Prostate gland (tissue), 2 donors: ENCODE data around the gene ENPP7. TPM values are rescaled to one million over a fixed set of nuclear protein-coding genes. Genes with fewer than 3 reads are reported as not detected.

ENCODE experiments used
- DNase-seq: peaks from one replicate; pipeline ENCODE4 v3.0.0-alpha.2; 2019; ENCODE audit warnings: low spot score
- H3K27ac ChIP-seq, 2 donors: fragments of 200-600 bp; sonication (generic); 2 replicates each; pipeline ENCODE4 v1.5.1; 2017 to 2019
- H3K27me3 ChIP-seq: fragments of 200-600 bp; sonication (generic); replicated peaks from 2 replicates; pipeline ENCODE4 v1.5.1; 2019; ENCODE audit not compliant: insufficient read depth
- H3K36me3 ChIP-seq, 2 donors: fragments of 200-600 bp; sonication (generic); 1 replicate in 1 of 2; 2 replicates in 1 of 2; pipeline versions ENCODE4 v1.5.1 to v1.8.1; 2017 to 2019
- H3K4me1 ChIP-seq: fragments of 200-600 bp; sonication (generic); replicated peaks from 2 replicates; pipeline ENCODE4 v1.5.1; 2019
- H3K4me3 ChIP-seq, 2 donors: fragments of 200-600 bp; sonication (generic); 2 replicates each; pipeline ENCODE4 v1.5.1; 2017 to 2019
- H3K9me3 ChIP-seq: fragments of 200-600 bp; sonication (generic); 2 replicates; pipeline ENCODE4 v1.5.1; 2017
- POLR2A ChIP-seq: fragments of 450-650 bp; IDR thresholded peaks from one replicate; pipeline ENCODE4 v1.6.1; 2016; ENCODE audit warnings: antibody characterized with exemption, mild to moderate bottlenecking
- POLR2AphosphoS5 ChIP-seq: sonication (generic); formaldehyde crosslinking; IDR thresholded peaks from one replicate; pipeline ENCODE4 v1.6.1; 2017; ENCODE audit warnings: antibody characterized with exemption
- whole genome bisulfite sequencing: methylation state at CpG from one replicate; pipeline ENCODE4 v1.1.5; 2018; 5-methylcytosine and 5-hydroxymethylcytosine counted together
- intact Hi-C: fragments of 100-400 bp; cut with DNase I; formaldehyde crosslinking; loops from one replicate; pipeline ENCODE4 v1.14.2; 2022
- total RNA-seq, 2 donors: library from RNA; depleted of rRNA; stranded (reverse); fragments of >200 nt; gene quantifications; one replicate each; pipeline ENCODE4 v1.1.0, GENCODE V29; 2016
- TF ChIP-seq, protein P1 (sequence below), 4 experiments: fragments of 200-600 bp in 2 of 4; fragments of 450-650 bp in 2 of 4; sonication (generic) in 2 of 4; IDR thresholded peaks; 1 replicate in 3 of 4; 2 replicates in 1 of 4; pipeline ENCODE4 v1.5.1; 2016 to 2019; ENCODE audit warnings: antibody characterized with exemption in 4 of 4, mild to moderate bottlenecking in 2 of 4, moderate library complexity in 2 of 4

The ENPP7 gene
- total RNA-seq, 2 donors from 2014 or later = not detected

GRCh38 chr17:79684132-79684985 is 46.4 kb upstream of the ENPP7 start:
- intact Hi-C loops = no loop called here
- WGBS = 74% methylated on average over 29 of the region's 29 CpGs

GRCh38 chr17:79685121-79685520 is 45.6 kb upstream of the ENPP7 start:
- intact Hi-C loops = no loop called here
- no peak for DNase-seq
- WGBS = 76% methylated on average over 9 of the region's 9 CpGs
- no peaks in the 10 kb centered on the region for H3K9me3 ChIP-seq
- H3K4me1 ChIP-seq = no peaks in the 10 kb centered on the region
- H3K4me3 ChIP-seq = no peak overlapping the region
- no peaks in the 10 kb centered on the region for H3K36me3 ChIP-seq
- no peak for TF ChIP-seq POLR2A
- TF ChIP-seq, protein P1, sequence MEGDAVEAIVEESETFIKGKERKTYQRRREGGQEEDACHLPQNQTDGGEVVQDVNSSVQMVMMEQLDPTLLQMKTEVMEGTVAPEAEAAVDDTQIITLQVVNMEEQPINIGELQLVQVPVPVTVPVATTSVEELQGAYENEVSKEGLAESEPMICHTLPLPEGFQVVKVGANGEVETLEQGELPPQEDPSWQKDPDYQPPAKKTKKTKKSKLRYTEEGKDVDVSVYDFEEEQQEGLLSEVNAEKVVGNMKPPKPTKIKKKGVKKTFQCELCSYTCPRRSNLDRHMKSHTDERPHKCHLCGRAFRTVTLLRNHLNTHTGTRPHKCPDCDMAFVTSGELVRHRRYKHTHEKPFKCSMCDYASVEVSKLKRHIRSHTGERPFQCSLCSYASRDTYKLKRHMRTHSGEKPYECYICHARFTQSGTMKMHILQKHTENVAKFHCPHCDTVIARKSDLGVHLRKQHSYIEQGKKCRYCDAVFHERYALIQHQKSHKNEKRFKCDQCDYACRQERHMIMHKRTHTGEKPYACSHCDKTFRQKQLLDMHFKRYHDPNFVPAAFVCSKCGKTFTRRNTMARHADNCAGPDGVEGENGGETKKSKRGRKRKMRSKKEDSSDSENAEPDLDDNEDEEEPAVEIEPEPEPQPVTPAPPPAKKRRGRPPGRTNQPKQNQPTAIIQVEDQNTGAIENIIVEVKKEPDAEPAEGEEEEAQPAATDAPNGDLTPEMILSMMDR (IDR thresholded peaks at IDR 0.05) = no peak
- TF ChIP-seq POLR2AphosphoS5 = no peak
- no peaks in the 10 kb centered on the region for H3K27me3 ChIP-seq
- no peak overlapping the region for H3K27ac ChIP-seq

More at GRCh38 chr17:79684132-79684985, 46.4 kb upstream of the ENPP7 start:
- Histone ChIP-seq H3K9me3 (no peaks in the 10 kb centered on the region), H3K4me3 (no peak overlapping the region), H3K4me1 (no peaks in the 10 kb centered on the region), H3K27me3 (no peaks in the 10 kb centered on the region), H3K36me3 (no peaks in the 10 kb centered on the region), H3K27ac (no peak overlapping the region)
- DNase-seq = no peak
- TF ChIP-seq POLR2AphosphoS5 = no peak
- TF ChIP-seq, protein P1 (IDR thresholded peaks at IDR 0.05) = no peak
- TF ChIP-seq POLR2A = no peak

- Histone ChIP-seq H3K27ac (no peak overlapping the region), H3K36me3 (no peaks in the 10 kb centered on the region), H3K4me3 (no peak overlapping the region), H3K9me3 (no peaks in the 10 kb centered on the region), H3K27me3 (no peaks in the 10 kb centered on the region), H3K4me1 (no peaks in the 10 kb centered on the region)
- WGBS = 94% methylated on average over 17 of the region's 17 CpGs
- TF ChIP-seq, protein P1 (IDR thresholded peaks at IDR 0.05) = no peak
- TF ChIP-seq POLR2AphosphoS5 (no peak), POLR2A (no peak)
- intact Hi-C loops = no loop called here
- no peak for DNase-seq
Measured at GRCh38 chr17:79686476-79686875, 44.3 kb upstream of the ENPP7 start.

DNA sequence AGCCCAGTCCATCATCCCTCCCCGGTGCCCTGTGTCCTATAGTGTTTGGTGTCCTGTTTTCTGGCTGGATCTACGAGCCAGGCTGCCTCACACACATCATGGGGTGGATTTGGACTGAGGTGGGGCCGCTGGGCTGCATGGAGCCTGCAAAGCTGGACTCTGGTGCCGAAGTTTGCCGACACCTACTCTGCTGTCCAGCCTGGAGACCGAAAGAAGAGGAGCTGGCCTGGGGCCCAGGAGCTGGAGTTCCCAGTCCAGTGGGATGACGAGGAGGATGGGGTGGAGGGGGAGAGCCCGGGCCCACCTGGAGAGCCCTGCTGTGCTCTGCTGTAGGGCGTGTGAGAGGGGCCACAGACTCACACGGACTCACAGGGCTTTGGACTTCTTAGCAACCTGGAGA is 40.3 kb upstream of the ENPP7 start:
- H3K27me3 ChIP-seq = no peaks in the 10 kb centered on the region
- peaks cover 4% of the 10 kb centered on the region for H3K4me1 ChIP-seq
- no peak overlapping the region for H3K4me3 ChIP-seq
- no peak for DNase-seq
- WGBS = 47% methylated on average over 10 of the region's 10 CpGs
- intact Hi-C loops = loop anchor here (5.0 kb wide), 1 partner anchor 78 kb away; the partner anchor contains the start of gene RBFOX3
- no peaks in the 10 kb centered on the region for H3K36me3 ChIP-seq
- H3K9me3 ChIP-seq = no peaks in the 10 kb centered on the region
- no peak overlapping the region for H3K27ac ChIP-seq
- TF ChIP-seq POLR2AphosphoS5 (no peak), POLR2A (no peak)
- TF ChIP-seq, protein P1 (IDR thresholded peaks at IDR 0.05) = no peak
